PC-3 (cell line): ENCODE data around the gene DIAPH3.

Experiments used
- EZH2 ChIP-seq: fragments of 300-600 bp; sonication (generic); IDR thresholded peaks from one replicate; pipeline ENCODE4 v1.6.1; 2017; ENCODE audit warnings: antibody characterized with exemption, mild to moderate bottlenecking, low read length; ENCODE audit not compliant: unreplicated experiment
- EZH2phosphoT487 ChIP-seq: fragments of 300-600 bp; sonication (generic); IDR thresholded peaks from 2 replicates; pipeline ENCODE4 v1.6.1; 2018; ENCODE audit warnings: mild to moderate bottlenecking, antibody characterized with exemption, low read length, borderline replicate concordance
- TF ChIP-seq, protein P1 (sequence below): fragments of 300-600 bp; sonication (generic); conservative IDR thresholded peaks from 2 replicates; pipeline ENCODE4 v1.5.1; 2017; ENCODE audit warnings: antibody characterized with exemption, low read depth, mild to moderate bottlenecking, low read length

GRCh38 chr13:59641261-59641660 lies 522.5 kb downstream of the DIAPH3 start:
- TF ChIP-seq, protein P1, sequence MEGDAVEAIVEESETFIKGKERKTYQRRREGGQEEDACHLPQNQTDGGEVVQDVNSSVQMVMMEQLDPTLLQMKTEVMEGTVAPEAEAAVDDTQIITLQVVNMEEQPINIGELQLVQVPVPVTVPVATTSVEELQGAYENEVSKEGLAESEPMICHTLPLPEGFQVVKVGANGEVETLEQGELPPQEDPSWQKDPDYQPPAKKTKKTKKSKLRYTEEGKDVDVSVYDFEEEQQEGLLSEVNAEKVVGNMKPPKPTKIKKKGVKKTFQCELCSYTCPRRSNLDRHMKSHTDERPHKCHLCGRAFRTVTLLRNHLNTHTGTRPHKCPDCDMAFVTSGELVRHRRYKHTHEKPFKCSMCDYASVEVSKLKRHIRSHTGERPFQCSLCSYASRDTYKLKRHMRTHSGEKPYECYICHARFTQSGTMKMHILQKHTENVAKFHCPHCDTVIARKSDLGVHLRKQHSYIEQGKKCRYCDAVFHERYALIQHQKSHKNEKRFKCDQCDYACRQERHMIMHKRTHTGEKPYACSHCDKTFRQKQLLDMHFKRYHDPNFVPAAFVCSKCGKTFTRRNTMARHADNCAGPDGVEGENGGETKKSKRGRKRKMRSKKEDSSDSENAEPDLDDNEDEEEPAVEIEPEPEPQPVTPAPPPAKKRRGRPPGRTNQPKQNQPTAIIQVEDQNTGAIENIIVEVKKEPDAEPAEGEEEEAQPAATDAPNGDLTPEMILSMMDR = peak; percentile 24; the same call in 1 of the 2 replicates
- TF ChIP-seq EZH2 (no peak), EZH2phosphoT487 (no peak)
